Upper lobe of left lung (tissue), 4 donors: Measurements from ENCODE around the gene PRSS12.

ENCODE experiments used
- CTCF ChIP-seq, 6 experiments: fragments of 450-650 bp in 4 of 6; fragments of 200-600 bp in 2 of 6; sonication (generic) in 2 of 6; IDR thresholded peaks; one replicate each; pipeline ENCODE4 v1.5.1; 2016 to 2019; ENCODE audit warnings: antibody characterized with exemption in 6 of 6
- POLR2AphosphoS5 ChIP-seq, 2 donors: sonication (generic); formaldehyde crosslinking; IDR thresholded peaks; one replicate each; pipeline ENCODE4 v1.5.1; 2017; ENCODE audit warnings: antibody characterized with exemption in 2 of 2

GRCh38 chr4:118369231-118369630, 16.4 kb upstream of the PRSS12 start:
- TF ChIP-seq CTCF (IDR thresholded peaks at IDR 0.05) (no peak), POLR2AphosphoS5 (IDR thresholded peaks at IDR 0.05) (no peak)
